KOPT-K1 (cell line): ENCODE results near the gene FYTTD1.

ENCODE experiments used
- H3K27ac ChIP-seq: fragments of 200-600 bp; sonication (generic); 2 replicates; pipeline ENCODE4 v1.5.1; 2016; ENCODE audit warnings: antibody characterized with exemption, mild to moderate bottlenecking, low read depth, low read length; ENCODE audit not compliant: poor library complexity, severe bottlenecking
- H3K36me3 ChIP-seq: fragments of 200-600 bp; sonication (generic); 2 replicates; pipeline ENCODE4 v1.5.1; 2017; ENCODE audit warnings: antibody characterized with exemption, mild to moderate bottlenecking, low read length, moderate library complexity; ENCODE audit not compliant: insufficient read depth
- H3K9me3 ChIP-seq: fragments of 200-600 bp; sonication (generic); 2 replicates; pipeline ENCODE4 v1.5.1; 2017; ENCODE audit warnings: antibody characterized with exemption, low read length, mild to moderate bottlenecking; ENCODE audit not compliant: insufficient read depth, poor library complexity, severe bottlenecking

The FYTTD1 gene

GRCh38 chr3:197795200-197795599 is 45.5 kb downstream of the FYTTD1 start:
- Histone ChIP-seq H3K9me3 (no peaks in the 10 kb centered on the region), H3K27ac (no peak overlapping the region), H3K36me3 (no peaks in the 10 kb centered on the region)

- no peaks in the 10 kb centered on the region for H3K9me3 ChIP-seq
- H3K27ac ChIP-seq: no peak overlapping the region
- no peaks in the 10 kb centered on the region for H3K36me3 ChIP-seq
These were observed 46.4 kb downstream of the FYTTD1 start for GRCh38 chr3:197796087-197796486.

GRCh38 chr3:197798863-197799262 is 49.2 kb downstream of the FYTTD1 start:
- H3K27ac ChIP-seq: no peak overlapping the region
- no peaks in the 10 kb centered on the region for H3K9me3 ChIP-seq

GRCh38 chr3:197800379-197800778 is 50.7 kb downstream of the FYTTD1 start:
- Histone ChIP-seq H3K36me3 (no peaks in the 10 kb centered on the region), H3K9me3 (no peaks in the 10 kb centered on the region), H3K27ac (no peak overlapping the region)

More at GRCh38 chr3:197798863-197799262, 49.2 kb downstream of the FYTTD1 start:
- no peaks in the 10 kb centered on the region for H3K36me3 ChIP-seq

GRCh38 chr3:197801891-197802778 is 52.5 kb downstream of the FYTTD1 start:
- H3K36me3 ChIP-seq: no peaks in the 10 kb centered on the region

GRCh38 chr3:197802779-197803459 is 53.2 kb downstream of the FYTTD1 start:
- H3K27ac ChIP-seq: no peak overlapping the region
- H3K9me3 ChIP-seq: no peaks in the 10 kb centered on the region
- H3K36me3 ChIP-seq: no peaks in the 10 kb centered on the region

More at GRCh38 chr3:197801891-197802778, 52.5 kb downstream of the FYTTD1 start:
- Histone ChIP-seq H3K27ac (peak overlapping the region; percentile 17), H3K9me3 (no peaks in the 10 kb centered on the region)

GRCh38 chr3:197804511-197804910 is 54.8 kb downstream of the FYTTD1 start:
- Histone ChIP-seq H3K27ac (no peak overlapping the region), H3K9me3 (no peaks in the 10 kb centered on the region), H3K36me3 (no peaks in the 10 kb centered on the region)

GRCh38 chr3:197807969-197808587 is 58.4 kb downstream of the FYTTD1 start:
- no peaks in the 10 kb centered on the region for H3K36me3 ChIP-seq
- no peaks in the 10 kb centered on the region for H3K9me3 ChIP-seq
- H3K27ac ChIP-seq: no peak overlapping the region

- H3K27ac ChIP-seq: no peak overlapping the region
- H3K36me3 ChIP-seq: no peaks in the 10 kb centered on the region
- no peaks in the 10 kb centered on the region for H3K9me3 ChIP-seq
These were observed 59.8 kb downstream of the FYTTD1 start for GRCh38 chr3:197809356-197810020.

- Histone ChIP-seq H3K36me3 (no peaks in the 10 kb centered on the region), H3K9me3 (no peaks in the 10 kb centered on the region), H3K27ac (no peak overlapping the region)
These were observed 61.2 kb downstream of the FYTTD1 start for GRCh38 chr3:197810901-197811300.

GRCh38 chr3:197811343-197811742 is 61.7 kb downstream of the FYTTD1 start:
- no peaks in the 10 kb centered on the region for H3K9me3 ChIP-seq
- no peak overlapping the region for H3K27ac ChIP-seq
- no peaks in the 10 kb centered on the region for H3K36me3 ChIP-seq

GRCh38 chr3:197814372-197814771 is 64.7 kb downstream of the FYTTD1 start:
- Histone ChIP-seq H3K9me3 (no peaks in the 10 kb centered on the region), H3K27ac (no peak overlapping the region), H3K36me3 (no peaks in the 10 kb centered on the region)

- H3K27ac ChIP-seq: no peak overlapping the region
- H3K36me3 ChIP-seq: peaks cover 28% of the 10 kb centered on the region
- no peaks in the 10 kb centered on the region for H3K9me3 ChIP-seq
These were observed 71.1 kb downstream of the FYTTD1 start for GRCh38 chr3:197820550-197821335.

- Histone ChIP-seq H3K9me3 (no peaks in the 10 kb centered on the region), H3K36me3 (peaks cover 70% of the 10 kb centered on the region), H3K27ac (no peak overlapping the region)
These were observed 79.8 kb downstream of the FYTTD1 start for GRCh38 chr3:197829397-197830045.
